Endometrial microvascular endothelial cells (primary cell): ENCODE measurements around the gene SGPP1. TPM values are rescaled to one million over a fixed set of nuclear protein-coding genes. Genes with fewer than 3 reads are reported as not detected.
"Not testable (repeated sequence)": the region's sequence is repeated elsewhere in the genome, so short reads cannot be mapped to it uniquely, and the experiment has no call there.

Experiments used
- in situ Hi-C: cut with HindIII; loops from 2 replicates; pipeline ENCODE4 v1.10.0; 2017; ENCODE audit warnings: low sequenced_read_pairs, low pct_unique_long_range_greater_than_20kb; ENCODE audit errors: inconsistent ontology term
- total RNA-seq: library from RNA; depleted of rRNA; stranded (reverse); fragments of >200 nt; gene quantifications from one replicate; pipeline ENCODE4 v1.2.3, GENCODE V29; 2015; ENCODE audit errors: inconsistent ontology term

SGPP1 gene, protein sequence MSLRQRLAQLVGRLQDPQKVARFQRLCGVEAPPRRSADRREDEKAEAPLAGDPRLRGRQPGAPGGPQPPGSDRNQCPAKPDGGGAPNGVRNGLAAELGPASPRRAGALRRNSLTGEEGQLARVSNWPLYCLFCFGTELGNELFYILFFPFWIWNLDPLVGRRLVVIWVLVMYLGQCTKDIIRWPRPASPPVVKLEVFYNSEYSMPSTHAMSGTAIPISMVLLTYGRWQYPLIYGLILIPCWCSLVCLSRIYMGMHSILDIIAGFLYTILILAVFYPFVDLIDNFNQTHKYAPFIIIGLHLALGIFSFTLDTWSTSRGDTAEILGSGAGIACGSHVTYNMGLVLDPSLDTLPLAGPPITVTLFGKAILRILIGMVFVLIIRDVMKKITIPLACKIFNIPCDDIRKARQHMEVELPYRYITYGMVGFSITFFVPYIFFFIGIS
- total RNA-seq: 13.6 TPM

DNA sequence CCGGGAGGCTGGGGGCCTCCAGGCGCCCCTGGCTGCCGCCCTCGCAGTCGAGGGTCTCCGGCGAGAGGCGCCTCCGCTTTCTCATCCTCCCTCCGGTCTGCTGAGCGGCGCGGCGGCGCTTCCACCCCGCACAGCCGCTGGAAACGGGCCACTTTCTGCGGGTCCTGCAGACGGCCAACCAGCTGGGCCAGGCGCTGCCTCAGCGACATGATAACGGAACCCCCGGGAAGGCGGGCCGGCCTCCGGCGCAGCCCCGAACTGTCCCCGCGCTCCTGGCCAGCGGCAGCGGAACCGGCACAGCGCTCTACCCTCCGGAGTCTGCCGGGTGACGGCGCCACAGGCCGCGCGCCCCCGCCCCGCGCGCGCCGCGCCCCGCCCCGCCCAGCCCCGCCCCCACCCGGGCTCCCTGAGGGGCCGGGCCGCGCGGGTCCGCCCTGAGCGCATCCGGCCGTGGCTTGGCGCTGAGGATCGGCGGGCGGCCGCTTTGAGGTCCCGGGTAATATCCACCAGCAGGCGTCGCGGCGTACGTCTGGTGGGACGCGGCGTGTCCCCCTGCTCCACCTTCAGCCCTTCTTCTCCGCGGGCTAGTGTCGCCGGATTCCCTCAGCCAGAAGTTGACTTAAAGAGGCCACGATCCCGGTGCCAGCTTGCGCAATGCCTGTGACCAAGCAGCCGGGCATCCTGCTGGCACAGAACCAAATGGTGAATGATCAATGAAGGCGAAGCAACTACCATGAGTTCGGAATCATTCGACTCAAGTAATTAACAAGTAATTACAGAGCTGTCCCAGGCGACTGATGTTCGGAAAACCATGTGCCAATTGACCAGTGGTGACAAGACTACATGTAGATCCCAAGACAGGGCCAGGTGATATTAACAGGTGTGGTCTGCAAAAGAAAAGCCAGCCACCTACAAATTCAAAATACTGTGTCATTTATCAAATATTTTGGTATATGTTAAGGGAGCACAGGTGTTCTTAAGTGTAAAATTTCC is at the start of gene SGPP1:
TSS of gene SGPP1 (minus strand) at position 330 of the 993 bp plus-strand sequence. CDS start at position 209, 121 bp downstream.
- in situ Hi-C loops: no loop called here

DNA sequence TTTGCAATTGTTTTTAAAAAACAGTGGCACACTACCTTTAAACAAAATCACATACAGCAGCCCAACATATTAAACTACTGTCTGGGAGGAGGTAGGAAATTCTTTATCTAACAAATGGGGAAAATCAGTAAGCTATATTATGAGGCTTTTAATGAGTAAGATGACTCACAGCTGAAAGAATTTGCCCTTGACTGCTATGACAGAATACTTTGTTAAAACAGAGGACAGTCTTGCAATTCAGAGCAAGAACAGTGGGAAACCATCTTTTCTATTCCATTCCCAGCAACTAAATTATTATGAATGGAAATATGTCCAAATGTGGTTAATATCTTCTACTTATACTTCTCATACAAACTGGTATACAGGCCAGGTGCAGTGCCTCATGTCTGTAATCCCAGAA is 49.2 kb upstream of the SGPP1 start:
- in situ Hi-C loops: no loop called here

DNA sequence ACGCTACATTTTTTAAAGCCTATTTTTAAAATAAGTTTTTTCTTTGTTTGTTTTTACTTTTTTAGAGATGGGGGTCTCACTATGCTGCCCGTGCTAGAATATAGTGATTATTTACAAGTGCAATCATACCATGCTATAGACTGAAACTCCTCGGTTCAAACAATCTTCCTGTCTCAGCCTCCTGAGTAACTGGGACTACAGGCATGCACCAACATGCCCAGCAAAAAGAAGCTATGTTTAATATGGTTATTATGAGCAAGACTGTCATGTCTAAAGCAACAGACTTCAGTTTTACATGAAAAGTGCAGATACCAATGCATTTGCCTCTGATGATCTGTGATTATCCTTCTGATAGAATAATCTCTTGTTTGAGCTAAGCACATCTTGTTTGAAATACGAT is 45.6 kb upstream of the SGPP1 start:
- in situ Hi-C loops: no loop called here

DNA sequence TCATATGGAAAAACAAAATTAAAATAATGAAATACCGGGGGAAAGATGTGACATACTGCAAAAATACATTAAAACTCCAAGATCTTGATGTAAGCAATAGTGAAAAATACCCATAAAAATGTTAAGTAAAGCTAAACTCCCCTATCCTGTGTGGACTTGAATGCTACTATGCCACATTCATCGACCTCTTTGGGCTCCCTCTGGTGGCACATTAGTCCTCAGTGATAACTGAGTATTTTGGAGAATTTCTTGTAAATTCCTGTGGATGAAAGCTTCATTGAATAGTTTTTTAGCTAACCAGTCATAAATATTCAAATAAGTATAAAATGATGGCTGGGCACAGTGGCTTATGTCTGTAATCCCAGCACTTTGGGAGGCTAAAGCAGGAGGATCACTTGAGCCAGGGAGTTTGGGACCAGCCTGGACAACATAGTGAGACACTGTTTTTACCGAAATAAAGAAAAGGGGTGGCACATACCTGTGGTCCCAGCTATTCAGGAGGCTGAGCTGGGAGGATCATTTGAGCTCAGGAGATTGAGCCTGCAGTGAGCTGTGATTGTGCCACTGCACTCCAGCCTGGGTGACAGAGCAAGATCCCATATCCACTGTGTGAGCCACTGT is 42.4 kb upstream of the SGPP1 start:
- in situ Hi-C loops: no loop called here

DNA sequence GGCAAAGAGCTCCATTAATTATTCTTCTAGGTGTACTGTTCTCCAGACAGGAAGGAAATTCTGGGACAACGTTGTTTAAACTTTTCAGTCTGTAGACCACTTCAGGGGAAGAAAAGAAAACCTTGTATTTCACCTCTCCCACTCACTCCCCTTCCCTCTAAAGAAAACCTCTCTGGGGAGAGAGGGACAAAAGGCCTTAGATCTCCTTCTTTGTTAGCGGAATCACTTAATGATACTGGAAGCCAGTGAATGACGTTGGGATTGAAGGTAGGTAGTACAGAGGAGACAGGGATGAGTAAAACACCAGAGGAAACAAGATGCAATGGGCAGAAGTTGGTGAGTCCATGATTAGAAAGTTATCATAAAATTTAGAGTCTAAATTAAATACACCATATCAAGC is 38.7 kb upstream of the SGPP1 start:
- in situ Hi-C loops: no loop called here

- in situ Hi-C loops: no loop called here
These were observed 36.8 kb upstream of the SGPP1 start for GRCh38 chr14:63764620-63765139.

DNA sequence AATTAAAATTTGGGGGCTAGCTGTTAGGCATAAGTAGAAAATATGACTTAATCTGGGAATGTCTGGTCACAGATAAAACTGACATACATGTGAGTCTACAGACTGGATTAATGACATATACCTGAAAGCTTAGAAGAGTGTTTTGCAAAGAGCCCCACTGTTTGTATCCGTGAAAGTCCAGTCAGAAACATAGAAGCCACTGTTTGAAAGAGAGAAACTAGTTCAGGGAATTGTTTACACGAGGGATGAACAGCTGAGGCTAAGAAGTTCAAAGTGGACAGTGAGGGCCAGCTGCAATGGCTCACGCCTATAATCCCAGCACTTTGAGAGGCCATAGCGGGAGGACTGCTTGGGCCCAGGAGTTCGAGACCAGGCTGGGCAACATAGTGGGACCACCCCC is 36.2 kb upstream of the SGPP1 start:
- in situ Hi-C loops: no loop called here

GRCh38 chr14:63761351-63762117 is 33.7 kb upstream of the SGPP1 start:
- in situ Hi-C loops: no loop called here

GRCh38 chr14:63760014-63760413 is 32.1 kb upstream of the SGPP1 start:
- in situ Hi-C loops: no loop called here

DNA sequence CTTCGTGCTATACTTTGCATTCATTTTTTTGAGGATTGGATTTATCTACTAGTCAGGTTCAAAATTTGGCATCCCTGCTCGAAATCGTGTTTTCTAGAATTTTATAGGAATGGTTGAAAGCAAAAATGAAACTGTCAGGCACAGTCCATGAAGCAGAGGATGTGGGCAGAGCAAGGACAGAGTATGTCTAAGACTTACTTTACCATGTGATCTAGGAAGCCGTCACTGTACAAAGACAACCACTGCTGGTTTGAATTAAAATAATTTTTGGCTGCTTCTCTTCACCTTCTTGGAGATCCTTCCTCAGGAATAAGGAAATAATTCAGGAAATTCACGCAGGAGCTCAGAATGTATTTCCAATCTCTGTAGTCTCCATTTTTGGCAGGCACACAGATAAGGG is 31.6 kb upstream of the SGPP1 start:
- in situ Hi-C loops: no loop called here

DNA sequence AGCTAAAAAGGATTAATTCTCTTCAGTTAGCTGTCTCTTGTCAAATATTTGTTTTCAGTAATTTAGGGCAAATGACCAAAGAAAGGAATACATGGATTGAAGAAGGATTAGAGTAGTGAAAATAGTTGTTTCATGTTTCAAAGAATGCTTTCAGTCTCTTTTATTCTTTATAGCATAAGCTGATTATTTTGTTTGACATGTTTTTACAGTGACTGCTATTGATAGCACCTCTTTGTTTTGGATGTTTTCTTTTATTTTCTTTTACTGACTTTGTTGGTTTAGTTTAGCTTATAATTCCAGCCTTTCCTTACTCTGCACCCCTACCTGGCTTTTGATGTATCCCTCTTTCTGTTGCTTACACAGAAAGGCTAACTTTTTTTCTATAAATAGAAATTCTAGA is 29.3 kb upstream of the SGPP1 start:
- in situ Hi-C loops: no loop called here

DNA sequence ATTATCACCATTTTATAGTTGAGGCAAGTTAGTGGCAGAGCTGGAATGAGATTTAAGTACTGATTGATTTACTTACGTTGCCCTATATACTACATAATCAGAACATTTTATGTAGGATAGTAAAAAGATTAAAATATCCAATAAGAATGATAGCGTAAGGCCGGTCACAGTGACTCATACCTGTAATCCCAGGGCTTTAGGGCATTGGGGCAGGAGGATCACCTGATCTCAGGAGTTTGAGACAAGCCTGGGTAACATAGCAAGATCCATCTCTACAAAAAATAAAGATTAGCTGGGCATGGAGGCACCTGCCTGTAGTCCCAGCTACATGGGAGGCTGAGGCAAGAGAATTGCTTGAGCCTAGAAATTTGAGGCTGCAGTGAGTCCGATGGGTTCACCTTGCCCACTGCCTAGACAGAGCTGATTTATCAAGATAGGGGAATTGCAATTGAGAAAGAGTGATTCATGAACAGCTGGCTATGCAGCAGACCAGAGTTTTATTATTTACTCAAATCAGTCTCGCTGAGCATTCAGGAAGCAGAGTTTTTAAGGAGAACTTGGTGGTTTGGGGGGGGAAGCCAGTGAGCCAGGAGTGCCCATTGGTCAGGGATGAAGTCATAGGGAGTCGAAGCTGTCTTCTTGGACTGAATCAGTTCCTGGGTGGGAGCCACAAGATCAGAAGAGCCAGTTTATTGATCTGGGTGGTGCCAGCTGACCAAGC is 24.7 kb upstream of the SGPP1 start:
- in situ Hi-C loops: no loop called here

GRCh38 chr14:63751076-63751475 is 23.2 kb upstream of the SGPP1 start:
- in situ Hi-C loops: not testable (repeated sequence)

DNA sequence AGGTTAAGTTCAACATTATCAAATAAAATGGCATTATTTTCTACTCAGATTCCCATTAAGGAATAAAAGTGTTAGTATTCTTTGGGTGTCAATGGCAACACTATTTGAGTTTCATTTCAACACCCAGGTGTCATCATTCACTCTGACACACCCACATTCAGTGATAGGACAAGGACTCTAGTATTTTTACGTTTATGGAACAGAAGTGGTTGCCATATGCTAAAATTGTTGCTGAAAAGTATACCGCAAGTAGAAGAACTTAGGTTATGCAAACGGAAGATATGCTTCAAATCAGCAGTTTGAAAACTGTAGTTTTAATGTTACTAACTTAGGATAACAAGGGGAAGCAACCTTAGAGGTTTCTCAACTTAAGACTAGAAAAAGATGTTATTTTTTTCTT is 20.0 kb upstream of the SGPP1 start:
- in situ Hi-C loops: no loop called here

GRCh38 chr14:63745858-63746425 is 18.1 kb upstream of the SGPP1 start:
- in situ Hi-C loops: no loop called here

GRCh38 chr14:63745272-63745671 is 17.4 kb upstream of the SGPP1 start:
- in situ Hi-C loops: no loop called here

DNA sequence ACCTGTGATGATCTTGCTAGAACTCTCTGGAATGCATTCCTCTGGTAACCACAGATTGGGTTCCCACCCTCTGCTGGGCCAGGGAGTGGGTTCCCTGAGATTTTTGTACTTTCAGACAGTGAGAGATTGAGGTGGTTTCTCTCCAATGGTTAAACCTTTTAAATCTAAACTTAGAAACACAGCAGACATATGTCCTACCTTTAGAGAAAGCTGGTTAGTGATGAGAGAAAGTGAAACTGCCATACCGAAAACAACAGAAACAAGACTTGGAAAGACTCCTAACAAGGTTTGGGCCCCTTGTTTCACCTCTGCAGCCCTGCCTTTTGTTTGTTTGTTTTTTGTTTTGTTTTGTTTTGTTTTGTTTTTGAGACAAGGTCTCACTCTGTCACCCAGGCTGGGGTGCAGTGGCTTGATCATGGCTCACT is 9.7 kb upstream of the SGPP1 start:
- in situ Hi-C loops: no loop called here
